ENCODE results near the gene MCHR1.
"Not testable (repeated sequence)": the region's sequence is repeated elsewhere in the genome, so short reads cannot be mapped to it uniquely, and the experiment has no call there.

MCHR1 gene

DNA sequence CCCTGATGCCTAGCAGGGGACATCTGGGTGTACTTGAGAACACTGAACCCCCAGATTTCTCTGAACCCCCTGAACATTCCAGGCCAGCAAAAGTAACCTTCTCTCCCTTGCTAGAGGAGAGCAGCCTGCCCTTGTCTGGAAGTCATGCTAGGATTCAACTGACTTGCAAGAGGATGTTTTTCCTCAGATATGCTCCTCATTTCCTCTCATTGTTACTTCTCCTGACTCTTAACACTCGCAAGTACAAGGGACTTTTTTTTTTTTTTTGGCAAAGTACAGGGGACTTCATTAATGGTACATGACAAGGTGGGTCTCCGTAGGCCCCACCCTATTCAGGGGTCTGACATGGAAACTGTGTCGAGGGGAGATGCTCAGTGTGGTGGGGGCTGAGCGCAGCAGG lies 6.3 kb upstream of the MCHR1 start:
- H3F3A ChIP-seq (ENCODE audit: control insufficient read depth, insufficient read depth), result no peaks in the 10 kb centered on the region
- no peaks in the 10 kb centered on the region for H3K36me3 ChIP-seq (ENCODE audit: control insufficient read depth, low read length)
- H4K20me1 ChIP-seq (ENCODE audit: control insufficient read depth, insufficient read depth, low read depth, low read length), result no peaks in the 10 kb centered on the region
- H3K9me2 ChIP-seq (replicated peaks; ENCODE audit: control insufficient read depth, low read length), result no peaks in the 10 kb centered on the region
- no peak overlapping the region for H3K4me3 ChIP-seq (ENCODE audit: low read length)
- no peak overlapping the region for H3K4me2 ChIP-seq (ENCODE audit: low read length)
- no peaks in the 10 kb centered on the region for H3K9me3 ChIP-seq (ENCODE audit: control insufficient read depth, insufficient read depth, low read length)
- no peak for TF ChIP-seq EZH2phosphoT487 (IDR thresholded peaks at IDR 0.05; ENCODE audit: borderline replicate concordance, low read length)
- TF ChIP-seq, protein P1, sequence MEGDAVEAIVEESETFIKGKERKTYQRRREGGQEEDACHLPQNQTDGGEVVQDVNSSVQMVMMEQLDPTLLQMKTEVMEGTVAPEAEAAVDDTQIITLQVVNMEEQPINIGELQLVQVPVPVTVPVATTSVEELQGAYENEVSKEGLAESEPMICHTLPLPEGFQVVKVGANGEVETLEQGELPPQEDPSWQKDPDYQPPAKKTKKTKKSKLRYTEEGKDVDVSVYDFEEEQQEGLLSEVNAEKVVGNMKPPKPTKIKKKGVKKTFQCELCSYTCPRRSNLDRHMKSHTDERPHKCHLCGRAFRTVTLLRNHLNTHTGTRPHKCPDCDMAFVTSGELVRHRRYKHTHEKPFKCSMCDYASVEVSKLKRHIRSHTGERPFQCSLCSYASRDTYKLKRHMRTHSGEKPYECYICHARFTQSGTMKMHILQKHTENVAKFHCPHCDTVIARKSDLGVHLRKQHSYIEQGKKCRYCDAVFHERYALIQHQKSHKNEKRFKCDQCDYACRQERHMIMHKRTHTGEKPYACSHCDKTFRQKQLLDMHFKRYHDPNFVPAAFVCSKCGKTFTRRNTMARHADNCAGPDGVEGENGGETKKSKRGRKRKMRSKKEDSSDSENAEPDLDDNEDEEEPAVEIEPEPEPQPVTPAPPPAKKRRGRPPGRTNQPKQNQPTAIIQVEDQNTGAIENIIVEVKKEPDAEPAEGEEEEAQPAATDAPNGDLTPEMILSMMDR (IDR thresholded peaks at IDR 0.05; ENCODE audit: low read depth, low read length, poor library complexity, severe bottlenecking), result no peak
- H3K27ac ChIP-seq (ENCODE audit: low read depth, low read length), result no peak overlapping the region
- 0 out of 2 replicates have a peak, but pooled peaks cover 3% of the 10 kb centered on the region for H3K27me3 ChIP-seq (ENCODE audit: control insufficient read depth, low read length)
- H3K4me1 ChIP-seq (ENCODE audit: control insufficient read depth, low read length), result no peaks in the 10 kb centered on the region
- H3K79me2 ChIP-seq (ENCODE audit: control insufficient read depth, low read length), result no peaks in the 10 kb centered on the region

- H3K9me2 ChIP-seq (replicated peaks; ENCODE audit: control insufficient read depth, low read length), result no peaks in the 10 kb centered on the region
- no peaks in the 10 kb centered on the region for H3K36me3 ChIP-seq (ENCODE audit: control insufficient read depth, low read length)
- no peak overlapping the region for H3K4me2 ChIP-seq (ENCODE audit: low read length)
- TF ChIP-seq, protein P1 (IDR thresholded peaks at IDR 0.05; ENCODE audit: low read depth, low read length, poor library complexity, severe bottlenecking), result no peak
- TF ChIP-seq EZH2phosphoT487 (IDR thresholded peaks at IDR 0.05; ENCODE audit: borderline replicate concordance, low read length), result no peak
- no peaks in the 10 kb centered on the region for H3K4me1 ChIP-seq (ENCODE audit: control insufficient read depth, low read length)
- no peaks in the 10 kb centered on the region for H4K20me1 ChIP-seq (ENCODE audit: control insufficient read depth, insufficient read depth, low read depth, low read length)
- no peak overlapping the region for H3K4me3 ChIP-seq (ENCODE audit: low read length)
- no peaks in the 10 kb centered on the region for H3F3A ChIP-seq (ENCODE audit: control insufficient read depth, insufficient read depth)
- H3K79me2 ChIP-seq (ENCODE audit: control insufficient read depth, low read length), result no peaks in the 10 kb centered on the region
- no peaks in the 10 kb centered on the region for H3K9me3 ChIP-seq (ENCODE audit: control insufficient read depth, insufficient read depth, low read length)
- H3K27me3 ChIP-seq (ENCODE audit: control insufficient read depth, low read length), result peaks cover 3% of the 10 kb centered on the region; the same call in 1 of the 2 replicates
- H3K27ac ChIP-seq (ENCODE audit: low read depth, low read length), result no peak overlapping the region
Measured at GRCh38 chr22:40674274-40674673, 5.0 kb upstream of the MCHR1 start.

DNA sequence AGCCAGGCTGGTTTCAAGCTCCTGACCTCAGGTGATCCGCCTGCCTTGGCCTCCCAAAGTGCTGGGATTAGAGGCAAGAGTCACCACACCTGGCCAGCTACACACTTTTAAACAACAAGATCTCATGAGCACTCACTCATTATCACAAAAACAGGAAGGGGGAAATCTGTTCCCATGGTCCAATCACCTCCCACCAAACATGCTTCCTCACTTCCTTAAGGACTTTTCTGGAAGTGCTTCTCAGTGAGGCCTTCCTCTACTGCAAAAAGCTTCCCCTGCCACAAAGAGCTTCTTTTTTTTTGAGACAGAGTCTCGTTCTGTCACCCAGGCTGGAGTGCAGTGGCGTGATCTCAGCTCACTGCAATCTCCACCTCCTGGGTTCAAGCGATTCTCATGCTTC lies 3.1 kb upstream of the MCHR1 start:
- H3K27me3 ChIP-seq (ENCODE audit: control insufficient read depth, low read length); H3K4me3 ChIP-seq (ENCODE audit: low read length); H3K27ac ChIP-seq (ENCODE audit: low read depth, low read length); H3K4me2 ChIP-seq (ENCODE audit: low read length); H3K9me2 ChIP-seq (replicated peaks; ENCODE audit: control insufficient read depth, low read length); H3K4me1 ChIP-seq (ENCODE audit: control insufficient read depth, low read length); H4K20me1 ChIP-seq (ENCODE audit: control insufficient read depth, insufficient read depth, low read depth, low read length); H3F3A ChIP-seq (ENCODE audit: control insufficient read depth, insufficient read depth); H3K9me3 ChIP-seq (ENCODE audit: control insufficient read depth, insufficient read depth, low read length); H3K79me2 ChIP-seq (ENCODE audit: control insufficient read depth, low read length); H3K36me3 ChIP-seq (ENCODE audit: control insufficient read depth, low read length): not testable (repeated sequence)

DNA sequence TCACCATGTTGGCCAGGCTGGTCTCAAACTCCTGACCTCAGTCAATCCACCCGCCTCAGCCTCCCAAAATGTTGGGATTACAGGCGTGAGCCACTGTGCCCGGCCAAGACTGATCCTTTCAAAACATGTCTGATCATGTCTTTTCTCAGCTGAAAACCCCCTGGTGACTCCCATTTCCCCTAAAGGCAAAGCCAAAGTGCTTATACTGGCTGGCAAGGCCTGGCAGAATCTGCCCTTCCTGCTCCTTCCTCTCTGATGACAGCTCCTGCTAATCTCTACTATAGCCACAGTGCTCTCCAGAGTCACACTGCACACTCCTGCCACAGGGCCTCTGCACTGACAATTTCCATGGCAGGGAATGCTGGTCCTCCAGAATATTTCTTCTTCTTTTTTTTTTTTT lies 2.6 kb upstream of the MCHR1 start:
- Histone ChIP-seq H3K9me3 (ENCODE audit: control insufficient read depth, insufficient read depth, low read length) (no peaks in the 10 kb centered on the region), H3K27me3 (ENCODE audit: control insufficient read depth, low read length) (peaks cover 2% of the 10 kb centered on the region; the same call in 1 of the 2 replicates), H3K4me3 (ENCODE audit: low read length) (no peak overlapping the region), H3K79me2 (ENCODE audit: control insufficient read depth, low read length) (no peaks in the 10 kb centered on the region), H3K4me1 (ENCODE audit: control insufficient read depth, low read length) (no peaks in the 10 kb centered on the region), H3K9me2 (replicated peaks; ENCODE audit: control insufficient read depth, low read length) (no peaks in the 10 kb centered on the region), H3K36me3 (ENCODE audit: control insufficient read depth, low read length) (no peaks in the 10 kb centered on the region), H3K4me2 (ENCODE audit: low read length) (no peak overlapping the region), H3K27ac (ENCODE audit: low read depth, low read length) (no peak overlapping the region), H3F3A (ENCODE audit: control insufficient read depth, insufficient read depth) (no peaks in the 10 kb centered on the region), H4K20me1 (ENCODE audit: control insufficient read depth, insufficient read depth, low read depth, low read length) (no peaks in the 10 kb centered on the region)
- TF ChIP-seq, protein P1 (IDR thresholded peaks at IDR 0.05; ENCODE audit: low read depth, low read length, poor library complexity, severe bottlenecking), result no peak
- TF ChIP-seq EZH2phosphoT487 (IDR thresholded peaks at IDR 0.05; ENCODE audit: borderline replicate concordance, low read length), result no peak

Data from DOHH2 (cell line).